ENCODE data around the gene PER1.
A peak's percentile ranks its signal among the peaks of the same experiment; 100 is the strongest.

The PER1 gene

DNA sequence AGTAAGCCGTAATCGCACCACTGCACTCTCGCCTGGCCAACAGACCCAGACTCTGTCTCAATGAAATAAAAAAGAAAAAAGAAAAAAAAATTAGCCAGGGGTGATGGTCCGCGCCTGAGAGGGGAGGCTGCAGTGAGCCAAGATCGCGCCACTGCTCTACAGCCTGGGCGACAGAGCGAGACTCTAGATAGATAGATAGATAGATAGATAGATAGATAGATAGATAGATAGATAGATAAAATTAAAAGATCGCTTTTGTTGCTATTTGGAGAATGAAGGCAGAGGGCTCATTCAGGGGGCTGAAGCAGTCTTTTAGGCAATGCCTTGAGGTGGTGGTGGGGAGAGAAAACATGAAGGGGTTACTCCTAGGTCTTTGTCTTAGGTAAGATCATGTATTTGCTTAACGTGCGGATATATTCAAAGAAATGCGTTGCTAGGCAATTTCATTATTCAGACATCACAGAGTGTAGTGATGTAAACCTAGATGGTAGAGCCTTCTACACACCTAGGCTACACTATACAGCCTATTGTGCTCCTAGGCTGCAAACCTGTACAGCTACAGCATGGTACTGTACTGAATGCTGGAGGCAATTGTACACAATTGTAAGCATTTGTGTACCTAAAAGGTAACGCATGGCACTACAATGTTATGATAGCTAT, 23.9 kb downstream of the PER1 start:
- no peak overlapping the region for H3K4me3 ChIP-seq (ENCODE audit: low read depth, low read length)
- TF ChIP-seq POLR2A (IDR thresholded peaks at IDR 0.05; ENCODE audit: extremely low read depth, insufficient read length) (no peak), MYC (IDR thresholded peaks at IDR 0.05; ENCODE audit: low read depth, low read length) (no peak)
- TF ChIP-seq, protein P1, sequence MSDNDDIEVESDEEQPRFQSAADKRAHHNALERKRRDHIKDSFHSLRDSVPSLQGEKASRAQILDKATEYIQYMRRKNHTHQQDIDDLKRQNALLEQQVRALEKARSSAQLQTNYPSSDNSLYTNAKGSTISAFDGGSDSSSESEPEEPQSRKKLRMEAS (IDR thresholded peaks at IDR 0.05; ENCODE audit: low read depth, low read length), result no peak
- TF ChIP-seq, protein P2, sequence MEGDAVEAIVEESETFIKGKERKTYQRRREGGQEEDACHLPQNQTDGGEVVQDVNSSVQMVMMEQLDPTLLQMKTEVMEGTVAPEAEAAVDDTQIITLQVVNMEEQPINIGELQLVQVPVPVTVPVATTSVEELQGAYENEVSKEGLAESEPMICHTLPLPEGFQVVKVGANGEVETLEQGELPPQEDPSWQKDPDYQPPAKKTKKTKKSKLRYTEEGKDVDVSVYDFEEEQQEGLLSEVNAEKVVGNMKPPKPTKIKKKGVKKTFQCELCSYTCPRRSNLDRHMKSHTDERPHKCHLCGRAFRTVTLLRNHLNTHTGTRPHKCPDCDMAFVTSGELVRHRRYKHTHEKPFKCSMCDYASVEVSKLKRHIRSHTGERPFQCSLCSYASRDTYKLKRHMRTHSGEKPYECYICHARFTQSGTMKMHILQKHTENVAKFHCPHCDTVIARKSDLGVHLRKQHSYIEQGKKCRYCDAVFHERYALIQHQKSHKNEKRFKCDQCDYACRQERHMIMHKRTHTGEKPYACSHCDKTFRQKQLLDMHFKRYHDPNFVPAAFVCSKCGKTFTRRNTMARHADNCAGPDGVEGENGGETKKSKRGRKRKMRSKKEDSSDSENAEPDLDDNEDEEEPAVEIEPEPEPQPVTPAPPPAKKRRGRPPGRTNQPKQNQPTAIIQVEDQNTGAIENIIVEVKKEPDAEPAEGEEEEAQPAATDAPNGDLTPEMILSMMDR (IDR thresholded peaks at IDR 0.05; ENCODE audit: low read depth, low read length), result no peak
- DNase-seq (ENCODE audit: low read depth), result no peak

DNA sequence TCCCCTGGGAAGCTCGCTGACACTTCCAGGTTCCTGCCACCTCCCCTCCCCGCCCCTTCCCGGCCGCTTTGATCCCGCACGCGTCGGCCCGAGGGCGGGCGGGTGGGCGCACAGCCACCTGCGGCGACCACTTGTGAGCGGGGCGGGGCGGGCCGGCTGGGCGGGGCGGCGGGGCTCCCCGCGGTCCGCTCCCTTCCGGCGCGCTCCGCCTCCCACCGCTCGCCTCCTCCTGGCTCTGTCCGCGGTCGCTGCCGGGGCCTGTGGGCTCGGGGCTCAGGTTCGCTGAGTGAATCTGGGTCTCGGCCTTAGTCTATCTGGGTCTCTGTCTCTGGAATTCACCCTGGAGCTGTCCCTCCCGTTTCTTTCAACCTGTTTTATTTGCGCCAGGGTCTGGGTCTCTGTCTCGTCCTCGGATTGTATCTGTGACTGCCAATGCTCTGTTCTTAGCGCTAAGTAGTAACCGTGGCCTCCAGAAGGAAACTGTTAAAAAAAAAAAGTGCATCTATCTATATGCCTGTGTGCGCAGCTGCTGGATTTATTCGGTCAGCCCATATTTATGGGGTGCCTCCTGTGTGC, 25.6 kb downstream of the PER1 start:
- H3K4me3 ChIP-seq (ENCODE audit: low read depth, low read length), result peak overlapping the region; percentile 60
- DNase-seq (ENCODE audit: low read depth), result peak; percentile 49
- TF ChIP-seq POLR2A (IDR thresholded peaks at IDR 0.05; ENCODE audit: extremely low read depth, insufficient read length) (no peak), MYC (IDR thresholded peaks at IDR 0.05; ENCODE audit: low read depth, low read length) (no peak)
- TF ChIP-seq, protein P1 (IDR thresholded peaks at IDR 0.05; ENCODE audit: low read depth, low read length), result no peak
- TF ChIP-seq, protein P2 (IDR thresholded peaks at IDR 0.05; ENCODE audit: low read depth, low read length), result no peak

DNA sequence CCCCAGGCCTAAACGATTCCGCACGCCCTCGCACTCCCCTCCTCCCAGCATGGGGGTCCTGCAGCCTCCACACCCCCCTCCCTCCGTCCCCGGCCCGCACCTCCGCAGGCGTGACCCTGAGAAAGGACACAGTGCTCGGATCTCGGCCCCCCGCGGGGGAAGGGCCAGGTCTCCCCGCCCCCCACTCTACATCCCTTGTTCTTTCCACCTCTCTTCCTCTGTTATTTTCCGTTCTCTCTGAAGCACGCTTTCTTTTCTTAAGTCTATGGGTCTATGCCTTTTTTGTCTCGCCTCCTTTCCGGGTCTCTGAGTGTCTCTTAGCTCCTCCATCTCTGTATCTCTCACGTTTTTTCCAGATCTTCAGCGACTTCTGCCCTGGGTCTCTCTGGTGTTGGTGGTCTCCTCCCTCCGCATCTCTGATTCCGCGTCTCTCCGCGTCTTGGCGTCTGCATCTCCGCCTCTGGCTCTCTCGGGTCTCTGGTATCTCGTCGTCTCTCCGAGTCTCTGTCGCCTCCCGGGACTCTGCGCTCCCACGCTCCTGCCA, 26.2 kb downstream of the PER1 start:
- H3K4me3 ChIP-seq (ENCODE audit: low read depth, low read length), result peak overlapping the region; percentile 58
- no peak for TF ChIP-seq POLR2A (IDR thresholded peaks at IDR 0.05; ENCODE audit: extremely low read depth, insufficient read length)
- no peak for TF ChIP-seq MYC (IDR thresholded peaks at IDR 0.05; ENCODE audit: low read depth, low read length)
- TF ChIP-seq, protein P1 (IDR thresholded peaks at IDR 0.05; ENCODE audit: low read depth, low read length), result no peak
- TF ChIP-seq, protein P2 (IDR thresholded peaks at IDR 0.05; ENCODE audit: low read depth, low read length), result no peak
- DNase-seq (ENCODE audit: low read depth), result peak; percentile 41

DNA sequence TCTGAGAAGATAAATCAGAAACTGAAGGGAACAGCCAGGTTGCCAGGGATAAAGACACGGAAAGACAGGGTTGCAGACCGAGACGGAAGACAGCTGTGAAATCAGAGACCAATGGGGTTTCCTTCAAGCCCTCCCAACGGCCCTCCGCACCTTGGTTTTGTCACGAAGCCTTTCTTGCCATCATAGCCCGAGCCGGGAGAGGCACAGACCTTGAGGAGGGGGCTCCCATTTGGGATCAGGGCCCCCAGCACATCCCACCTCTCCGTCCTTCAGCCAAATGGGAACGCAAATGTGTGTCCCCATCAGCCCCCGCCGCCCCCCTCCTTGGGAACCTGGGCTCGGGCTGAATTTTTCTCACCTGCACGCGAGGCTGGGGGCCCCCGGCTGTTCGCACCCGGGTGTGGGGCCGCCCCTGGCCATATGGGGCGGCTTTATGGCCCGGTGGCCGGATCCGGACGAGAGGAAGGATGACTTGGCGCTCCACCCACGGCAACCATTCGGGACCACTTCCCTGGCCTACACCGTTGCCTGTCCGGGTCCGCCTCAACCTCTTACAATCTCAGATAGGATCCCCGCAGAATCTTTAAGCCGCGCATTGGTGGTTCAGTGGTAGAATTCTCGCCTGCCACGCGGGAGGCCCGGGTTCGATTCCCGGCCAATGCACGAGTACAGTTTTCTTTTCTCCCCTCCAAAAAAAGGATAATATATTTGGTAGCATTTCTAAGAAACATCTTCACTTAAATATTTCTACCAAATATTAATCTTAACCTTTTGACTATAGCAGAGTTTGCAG, 26.9 kb downstream of the PER1 start:
- peak; percentile 67 for DNase-seq (ENCODE audit: low read depth)
- H3K4me3 ChIP-seq (ENCODE audit: low read depth, low read length), result peak overlapping the region; percentile 58
- no peak for TF ChIP-seq POLR2A (IDR thresholded peaks at IDR 0.05; ENCODE audit: extremely low read depth, insufficient read length)
- TF ChIP-seq MYC (IDR thresholded peaks at IDR 0.05; ENCODE audit: low read depth, low read length), result 0 out of 2 replicates have a peak, but pooled peaks have one; percentile 25
- TF ChIP-seq, protein P2 (IDR thresholded peaks at IDR 0.05; ENCODE audit: low read depth, low read length), result no peak
- TF ChIP-seq, protein P1 (IDR thresholded peaks at IDR 0.05; ENCODE audit: low read depth, low read length), result peak; percentile 24; the same call in 1 of the 2 replicates

DNA sequence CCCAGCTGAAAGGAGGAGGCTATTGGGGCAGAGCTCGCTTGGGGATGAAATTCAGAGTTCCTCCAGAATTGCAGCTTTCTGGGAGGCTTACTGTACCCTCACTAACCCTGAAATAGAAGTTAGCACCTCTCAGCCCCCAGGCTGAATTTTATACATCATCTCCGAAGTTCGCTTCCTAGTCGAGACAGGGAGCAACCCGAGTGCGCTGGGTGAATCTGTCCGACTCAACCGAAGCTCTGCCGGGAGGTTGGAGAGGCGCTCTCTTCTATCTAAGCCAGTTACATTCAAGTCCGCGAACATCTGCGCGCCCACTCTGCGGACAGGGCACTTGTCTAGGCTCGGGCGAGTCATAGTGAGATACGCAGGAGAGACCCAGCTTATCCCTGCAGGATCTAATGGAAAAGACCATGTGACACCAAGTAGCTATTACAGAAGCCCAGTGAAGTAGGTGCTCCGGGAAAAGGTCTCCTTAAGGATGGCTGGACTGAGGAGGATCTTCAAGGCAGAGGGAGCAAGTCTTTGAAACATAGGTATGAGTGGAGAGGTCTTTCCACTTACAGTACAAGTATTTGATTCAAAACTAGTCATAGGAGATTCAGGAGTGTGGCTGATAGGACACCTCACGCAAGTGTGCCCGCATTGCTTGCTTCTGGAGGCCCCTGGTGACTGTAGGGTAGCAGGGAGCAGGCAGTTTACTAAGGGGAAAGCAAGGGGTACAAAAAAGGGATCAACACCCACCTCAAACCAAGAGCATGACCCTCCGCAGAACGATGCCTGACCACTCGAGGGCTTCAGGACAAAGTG, 27.7 kb downstream of the PER1 start:
- TF ChIP-seq POLR2A (IDR thresholded peaks at IDR 0.05; ENCODE audit: extremely low read depth, insufficient read length) (no peak), MYC (IDR thresholded peaks at IDR 0.05; ENCODE audit: low read depth, low read length) (no peak)
- TF ChIP-seq, protein P2 (IDR thresholded peaks at IDR 0.05; ENCODE audit: low read depth, low read length), result no peak
- TF ChIP-seq, protein P1 (IDR thresholded peaks at IDR 0.05; ENCODE audit: low read depth, low read length), result no peak
- no peak overlapping the region for H3K4me3 ChIP-seq (ENCODE audit: low read depth, low read length)
- peak; percentile 9 for DNase-seq (ENCODE audit: low read depth)

Data from NB4 (cell line).